NCI-H1694 treated with DMSO at 0.1 percent for 48 hours (cell line): ENCODE measurements around the gene FMO2.

Experiments
- DNase-seq: peaks from one replicate; lab custom pipeline; 2025; lab: John Stamatoyannopoulos, UW

The FMO2 gene

DNA sequence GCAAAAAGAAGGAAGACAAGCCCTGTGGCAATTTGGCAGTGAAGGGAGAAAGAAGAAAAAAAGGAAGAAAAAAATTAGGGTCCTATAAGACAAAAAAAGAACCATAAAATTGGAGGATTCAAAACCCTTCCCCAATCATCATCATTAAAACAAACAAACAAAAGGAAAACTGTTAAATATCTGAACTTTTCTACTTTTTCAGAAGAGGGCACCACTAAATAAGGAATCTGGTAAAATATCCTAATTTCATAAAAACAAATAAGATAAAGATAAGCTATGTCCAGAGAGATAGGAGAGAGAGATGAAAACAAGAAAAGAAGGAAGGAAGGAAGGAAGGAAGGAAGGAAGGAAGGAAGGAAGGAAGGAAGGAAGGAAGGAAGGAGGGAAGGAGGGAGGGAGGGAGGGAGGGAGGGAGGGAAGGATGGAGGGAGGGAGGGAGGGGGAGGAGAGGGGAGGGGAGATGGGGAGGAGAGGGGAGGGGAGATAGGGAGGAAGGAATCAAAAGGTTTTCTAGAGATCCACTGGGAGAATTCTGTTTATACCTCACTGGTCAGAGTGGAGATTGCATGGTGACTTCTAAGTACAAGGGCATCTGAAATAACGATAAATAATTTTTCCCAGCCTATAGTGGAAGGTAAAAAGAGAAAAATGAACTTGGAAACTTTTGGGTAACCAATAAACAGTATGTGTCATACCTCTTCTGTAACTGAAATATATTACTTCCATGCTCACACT, 10.4 kb upstream of the FMO2 start:
- no peak for DNase-seq

DNA sequence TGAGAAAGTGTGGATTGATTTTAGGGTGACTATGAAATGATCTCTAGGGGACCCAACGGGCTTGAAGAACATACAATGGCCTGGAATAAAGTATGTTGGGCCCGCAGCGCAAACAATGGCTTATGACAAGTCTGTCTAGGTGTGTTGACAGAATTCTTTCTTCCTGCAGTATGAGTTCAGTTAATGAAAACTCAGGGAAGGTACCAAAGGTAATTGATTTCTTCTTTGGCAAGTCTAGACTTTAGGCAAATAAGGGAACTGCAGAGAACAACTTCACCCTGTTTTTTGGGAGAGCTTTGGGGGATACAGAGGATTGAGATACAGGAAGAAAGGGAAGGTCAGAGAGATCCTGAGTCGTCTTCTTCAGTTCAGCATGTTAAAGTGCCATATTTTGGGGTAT, 7.8 kb upstream of the FMO2 start:
- no peak for DNase-seq

DNA sequence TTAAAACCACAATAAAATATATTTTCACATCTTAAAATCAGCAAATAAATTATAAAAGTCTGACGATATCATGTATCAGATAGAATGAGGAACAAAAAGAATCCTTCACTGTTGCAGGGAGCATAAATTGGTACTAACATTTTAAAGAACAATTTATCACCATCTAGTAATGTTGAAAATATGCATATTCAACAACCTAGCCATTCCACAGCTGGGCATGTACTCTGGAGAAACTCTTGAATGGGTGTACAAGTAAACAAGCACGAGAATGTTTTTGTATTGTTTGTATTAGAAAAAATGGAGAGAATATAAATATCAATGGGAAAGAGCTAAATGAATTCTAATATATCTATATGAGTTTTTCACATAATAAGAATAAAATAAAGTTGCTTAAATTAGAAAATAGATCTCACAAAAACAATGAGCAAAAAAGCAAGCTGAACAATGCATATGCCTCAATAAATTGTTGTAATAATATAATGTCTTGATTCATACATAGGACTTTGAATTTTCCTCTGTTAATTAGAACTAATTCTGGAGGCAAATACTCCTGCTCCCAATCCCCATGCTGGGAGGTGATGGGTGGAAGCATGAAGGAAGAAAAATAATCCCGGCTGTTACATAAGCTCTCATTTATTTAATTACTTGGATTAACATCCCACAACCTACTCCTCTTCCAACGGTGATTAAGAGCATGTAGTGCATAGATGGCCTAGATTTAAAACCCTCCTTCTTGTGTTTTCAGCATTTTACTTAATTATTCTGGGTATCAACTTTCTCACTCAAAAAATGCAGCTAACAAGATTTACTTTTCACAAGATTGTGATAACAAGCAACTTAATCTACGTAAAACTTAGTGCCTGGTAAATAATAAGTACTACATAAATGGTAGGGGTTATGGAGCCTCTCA, 5.5 kb upstream of the FMO2 start:
- DNase-seq = no peak

DNA sequence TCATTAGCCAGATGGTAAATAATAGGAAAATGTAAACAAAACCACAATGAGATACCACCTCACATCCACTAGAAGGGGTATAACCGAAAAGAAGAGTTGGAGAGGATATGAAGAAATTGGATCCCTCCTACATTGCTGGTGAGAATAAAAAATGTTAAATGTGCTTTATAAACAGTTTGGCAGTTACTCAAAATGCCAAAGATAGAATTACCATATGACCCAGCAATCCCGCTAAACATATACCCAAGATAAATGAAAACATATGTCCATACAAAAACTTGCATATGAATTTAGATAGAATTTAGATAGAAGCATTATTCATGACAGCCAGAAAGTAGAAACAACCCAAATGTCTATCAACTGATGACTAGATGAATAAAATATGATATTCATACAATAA, 4.4 kb upstream of the FMO2 start:
- DNase-seq = no peak

DNA sequence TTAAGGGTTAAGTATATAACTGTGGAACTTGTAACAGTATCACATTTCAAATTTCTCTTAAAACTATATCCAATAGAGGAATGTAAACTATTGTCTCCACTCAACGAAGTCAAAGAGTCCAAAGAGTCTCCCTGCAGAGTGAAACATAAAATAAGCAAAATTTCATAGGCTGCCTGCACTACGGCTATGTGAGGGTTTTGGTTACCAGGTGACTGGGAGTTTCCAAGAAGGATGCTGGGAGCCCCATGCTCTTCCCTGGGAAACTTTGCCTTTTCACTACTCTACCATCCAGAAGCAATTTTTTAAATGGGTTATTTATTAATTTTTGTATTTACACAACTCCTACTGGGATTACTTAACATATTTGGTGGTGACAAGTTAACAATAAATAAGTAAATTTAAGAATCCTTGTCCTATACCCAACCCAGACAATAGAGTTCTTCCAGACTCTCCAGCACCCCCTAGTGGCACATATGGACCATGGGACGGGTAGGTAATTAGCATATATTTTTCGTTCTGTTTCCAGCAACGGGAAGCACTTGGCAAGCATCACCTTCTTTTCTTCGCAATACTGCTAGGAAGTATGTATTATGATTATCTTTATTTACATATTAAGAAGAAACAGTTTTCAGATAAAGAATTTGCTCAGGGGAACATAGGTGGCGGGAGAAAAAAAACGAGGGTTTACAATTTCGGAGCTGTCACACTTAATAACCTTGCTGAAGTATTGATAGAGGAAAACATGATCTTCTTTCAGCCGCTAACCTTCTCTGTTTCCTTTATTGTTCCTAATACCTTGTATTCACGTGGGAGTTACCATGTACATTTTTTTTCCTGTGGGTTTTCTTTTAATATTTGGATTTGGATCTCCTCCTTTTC, 3.5 kb downstream of the FMO2 start:
- DNase-seq = peak; percentile 43

DNA sequence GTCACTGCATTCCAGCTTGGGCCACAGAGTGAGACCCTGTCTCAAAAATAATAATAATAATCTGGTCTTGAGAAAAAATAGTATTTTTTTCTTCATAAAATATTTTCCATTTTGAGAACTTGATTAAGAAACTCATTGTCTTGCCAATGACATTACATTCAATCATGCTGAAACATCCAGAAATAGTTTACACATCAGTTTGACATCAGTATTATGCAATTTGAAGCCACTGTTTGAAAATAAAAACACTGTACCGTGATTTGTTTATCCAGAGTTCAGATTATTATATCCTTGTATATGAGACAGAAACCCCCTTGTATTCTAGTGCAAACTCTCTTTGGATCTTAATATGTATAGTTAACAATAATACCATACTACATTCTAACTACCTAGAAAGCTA, 6.9 kb downstream of the FMO2 start:
- no peak for DNase-seq

DNA sequence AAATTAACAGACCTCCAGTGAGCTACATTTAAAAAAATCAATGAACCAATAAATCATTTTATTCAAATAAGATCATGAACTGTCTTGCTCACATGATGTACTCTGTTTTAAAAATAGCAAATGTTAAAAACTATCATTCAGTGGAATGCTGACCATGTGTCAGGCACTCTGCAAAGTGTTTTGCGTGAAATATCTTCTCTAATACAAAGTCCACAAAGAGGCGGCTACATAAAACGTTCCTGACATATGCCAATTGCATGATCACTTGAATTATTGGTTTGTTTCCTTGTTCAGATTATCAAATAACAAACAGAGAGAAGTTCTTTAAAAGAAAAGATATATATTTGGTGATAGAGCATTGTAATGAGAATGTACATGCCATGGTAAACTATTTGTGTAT, 10.7 kb downstream of the FMO2 start:
- no peak for DNase-seq

DNA sequence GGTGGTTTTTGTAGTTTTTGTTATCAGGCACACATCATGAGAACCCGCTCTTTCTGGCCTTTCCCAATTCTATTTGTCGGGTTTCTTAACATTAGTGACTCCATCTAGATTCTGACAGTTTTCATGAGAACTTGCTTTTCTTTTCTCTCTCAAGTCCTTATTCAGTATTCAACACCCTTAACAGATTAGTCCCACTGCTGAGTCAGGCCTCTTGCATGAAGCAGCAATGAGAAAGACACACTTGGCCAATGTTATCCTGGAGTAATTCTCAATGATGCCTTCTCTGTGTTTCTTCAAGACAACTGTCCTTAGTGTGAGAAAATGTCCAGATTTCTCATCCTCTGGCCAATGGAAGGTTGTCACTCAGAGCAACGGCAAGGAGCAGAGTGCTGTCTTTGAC, 11.3 kb downstream of the FMO2 start:
- no peak for DNase-seq

DNA sequence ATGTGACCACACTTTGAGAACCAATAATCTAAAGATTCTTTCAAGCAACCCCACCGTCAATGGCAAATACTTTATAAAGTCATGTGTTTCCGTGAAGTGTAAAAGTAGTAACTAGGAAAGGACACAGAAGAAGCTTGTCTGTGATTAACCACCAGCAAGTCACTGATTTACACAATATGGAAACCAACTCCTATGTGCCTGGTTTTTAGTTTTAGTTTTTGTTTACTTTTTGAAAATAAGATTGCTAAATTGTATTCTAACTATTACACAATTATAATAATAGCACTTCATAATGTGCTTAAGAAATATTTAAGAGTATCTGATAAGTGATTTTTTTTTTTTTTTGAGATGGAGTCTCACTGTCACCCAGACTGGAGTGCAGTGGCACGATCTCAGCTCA, 13.0 kb downstream of the FMO2 start:
- DNase-seq = no peak

DNA sequence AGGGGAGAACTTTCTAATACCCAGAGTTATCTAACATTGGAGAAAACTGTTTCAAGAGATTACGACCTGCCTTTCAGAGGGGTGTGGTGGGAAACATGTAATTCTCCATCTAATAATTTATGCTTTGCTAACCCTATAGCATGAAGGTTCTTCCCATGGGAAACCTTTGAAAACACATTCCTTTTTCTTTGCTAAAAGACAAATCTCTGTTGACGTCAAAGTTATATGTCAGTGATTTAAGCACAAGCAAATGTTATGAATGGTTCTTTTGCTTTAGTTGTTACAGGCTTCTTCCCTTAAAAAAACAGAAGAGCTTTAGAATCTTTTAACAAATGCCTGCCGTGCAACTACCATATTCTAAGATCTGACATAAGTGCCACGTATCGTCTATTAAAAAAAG, 19.2 kb downstream of the FMO2 start:
- no peak for DNase-seq

DNA sequence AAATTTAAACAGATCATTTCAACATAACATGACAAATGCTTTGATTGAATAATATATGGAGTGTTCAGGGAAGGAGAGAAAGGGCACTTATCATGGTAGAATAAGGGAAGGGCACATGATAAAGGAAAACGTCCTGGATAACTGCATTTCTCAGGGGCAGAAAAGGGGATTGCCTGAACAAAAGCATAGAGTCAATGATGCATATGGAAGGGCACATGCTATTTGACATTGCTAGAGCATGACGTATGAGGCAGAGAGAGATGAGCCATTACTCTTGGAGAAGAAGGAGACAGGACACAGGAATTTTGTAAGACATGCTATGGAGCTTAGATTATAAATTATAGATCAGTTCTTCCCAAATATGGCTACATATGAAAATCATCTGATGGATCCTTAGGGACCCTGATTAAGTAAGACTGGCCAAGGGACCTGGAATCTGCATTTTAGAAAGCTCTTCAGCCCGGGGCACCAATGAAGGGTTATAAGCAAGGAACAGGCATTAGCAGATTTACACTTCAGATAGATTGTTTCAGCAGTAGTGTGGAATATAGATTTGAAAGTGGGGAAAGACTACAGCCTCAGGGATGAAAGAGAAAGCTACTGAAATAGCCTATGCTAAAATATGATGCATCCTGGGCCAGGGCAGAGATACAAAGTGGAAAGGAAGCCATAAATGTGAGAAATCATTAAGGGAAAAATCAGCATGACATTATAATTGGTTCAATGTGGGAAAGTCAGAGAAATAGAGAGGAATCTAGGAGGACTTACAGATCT, 21.3 kb downstream of the FMO2 start:
- DNase-seq = no peak

DNA sequence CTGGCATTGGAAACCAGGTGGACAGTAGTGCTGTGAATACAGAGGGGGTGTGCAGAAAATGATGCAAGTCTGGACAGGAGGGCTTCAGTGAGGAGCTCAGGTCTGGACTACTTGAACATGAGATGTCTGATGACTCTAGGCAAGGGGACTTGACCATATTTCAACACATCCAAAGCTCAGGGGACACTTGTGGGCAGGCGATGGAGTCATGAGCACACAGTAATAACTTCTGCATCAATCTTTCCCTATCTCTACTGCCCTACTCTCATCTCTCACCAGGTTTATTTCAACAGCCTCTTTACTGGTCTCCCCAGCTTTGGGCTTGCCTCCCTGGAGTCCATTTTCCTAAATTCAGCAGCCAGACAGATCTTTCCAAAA, 21.9 kb downstream of the FMO2 start:
- DNase-seq = no peak

DNA sequence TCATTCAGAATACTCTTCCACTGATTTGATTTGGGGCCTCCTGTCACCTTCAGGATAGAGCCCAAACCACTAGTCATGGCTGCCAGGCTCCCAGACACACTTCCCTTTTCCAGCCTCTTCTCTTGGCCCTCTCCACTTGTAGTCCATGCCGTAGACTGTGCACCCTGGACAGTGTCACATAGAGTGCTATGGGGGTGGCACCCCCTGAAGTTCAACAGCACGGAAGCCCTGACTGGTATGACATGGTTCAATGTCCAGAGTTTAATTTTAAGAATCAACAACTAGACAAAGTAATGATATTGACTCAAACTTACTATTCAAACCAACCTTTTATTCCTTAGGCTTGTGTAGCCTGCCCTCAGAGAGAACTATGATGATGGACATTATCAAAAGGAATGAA, 22.3 kb downstream of the FMO2 start:
- no peak for DNase-seq

DNA sequence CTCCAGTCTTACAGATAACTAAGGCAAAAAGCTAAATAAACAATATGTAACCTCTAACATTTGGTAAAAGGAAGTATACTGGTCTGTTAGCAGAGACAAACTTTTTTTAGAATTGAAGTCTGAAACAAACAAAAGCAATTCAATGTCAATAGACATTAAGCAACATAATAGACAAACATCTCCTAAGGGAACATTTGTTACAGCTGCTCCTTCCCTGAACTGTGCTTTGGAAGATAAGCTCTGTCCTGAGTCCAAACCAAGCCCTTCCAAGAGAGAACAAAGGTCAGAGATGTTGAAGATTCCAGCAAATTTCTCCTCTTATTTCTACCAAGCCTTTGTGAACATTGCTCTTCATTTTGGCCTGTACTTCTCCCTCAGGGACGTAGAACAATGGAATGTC, 25.3 kb downstream of the FMO2 start:
- no peak for DNase-seq

DNA sequence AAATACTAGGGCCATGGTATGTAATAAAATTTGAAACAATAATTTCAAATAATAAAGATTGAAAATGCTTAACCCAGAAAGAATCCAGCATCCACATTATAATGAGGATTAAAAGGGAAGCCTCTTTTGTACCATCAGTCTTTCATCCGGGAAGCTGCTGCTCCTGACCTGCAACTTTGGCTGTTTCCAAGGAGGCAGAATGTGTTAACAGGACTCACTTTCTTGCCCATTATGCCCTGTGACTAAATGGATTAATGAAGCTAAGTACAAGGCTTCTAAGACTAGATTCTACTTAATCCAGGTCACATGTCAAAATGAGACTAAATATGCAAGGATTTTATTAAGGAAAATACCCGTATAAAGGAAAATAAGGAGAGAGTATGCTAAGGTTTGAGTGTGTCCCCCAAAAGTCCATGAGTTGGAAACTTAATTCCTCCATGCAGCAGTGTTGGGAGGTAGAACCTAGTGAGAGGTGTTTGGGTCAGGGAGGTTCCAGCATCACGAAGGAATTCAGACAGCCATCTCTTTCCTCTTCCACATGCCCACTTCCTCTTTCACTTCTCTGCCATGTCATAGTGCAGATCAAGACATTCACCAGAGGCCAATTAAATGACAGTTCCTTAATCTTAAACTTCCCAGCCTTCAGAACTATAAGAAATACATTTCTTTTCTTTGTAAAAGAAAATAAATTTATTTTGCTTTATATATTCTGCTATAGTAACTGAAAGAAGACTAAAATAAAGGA, 27.7 kb downstream of the FMO2 start:
- DNase-seq = no peak

DNA sequence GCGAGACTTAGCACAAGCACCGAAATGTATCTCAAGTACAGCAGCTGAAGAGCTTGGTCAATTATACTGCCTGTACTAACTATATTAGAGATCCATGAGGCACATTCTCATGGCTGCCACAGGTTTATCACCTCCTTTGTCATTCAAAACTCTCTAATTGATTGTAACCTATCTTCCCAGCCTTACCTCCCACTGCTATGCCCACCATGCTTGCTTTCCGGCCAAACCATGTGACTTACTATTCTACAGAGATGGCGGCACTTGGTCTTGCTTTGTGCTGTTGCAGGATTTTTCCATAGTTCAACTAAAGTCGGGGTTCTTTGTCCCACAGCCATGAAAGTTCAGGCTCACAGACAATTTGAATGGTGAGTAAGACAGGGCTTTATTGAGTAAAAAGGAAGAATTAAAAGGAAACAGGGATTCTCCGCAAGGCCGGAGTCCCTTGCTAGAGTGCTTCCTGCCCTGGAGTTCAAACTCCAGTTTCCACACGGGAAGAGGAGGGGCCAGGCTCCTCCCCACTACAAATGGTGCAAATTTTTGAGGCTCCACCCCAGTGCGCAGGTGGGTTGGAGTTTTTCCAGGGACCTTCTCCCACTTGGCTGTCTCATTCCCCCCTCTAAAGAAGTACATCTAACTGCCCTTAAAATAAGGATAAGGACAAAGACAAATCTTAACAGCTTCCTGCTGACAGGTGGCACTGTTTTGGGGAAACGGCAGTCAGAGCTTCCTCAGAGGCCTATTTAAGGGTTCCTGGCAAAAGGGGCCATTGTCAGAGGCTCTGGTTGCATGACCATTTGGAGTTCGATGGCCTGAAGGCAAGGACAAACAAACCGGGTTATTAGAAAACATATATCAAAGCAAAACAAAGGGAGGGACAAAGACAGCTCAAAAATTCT, 28.7 kb downstream of the FMO2 start:
- no peak for DNase-seq

DNA sequence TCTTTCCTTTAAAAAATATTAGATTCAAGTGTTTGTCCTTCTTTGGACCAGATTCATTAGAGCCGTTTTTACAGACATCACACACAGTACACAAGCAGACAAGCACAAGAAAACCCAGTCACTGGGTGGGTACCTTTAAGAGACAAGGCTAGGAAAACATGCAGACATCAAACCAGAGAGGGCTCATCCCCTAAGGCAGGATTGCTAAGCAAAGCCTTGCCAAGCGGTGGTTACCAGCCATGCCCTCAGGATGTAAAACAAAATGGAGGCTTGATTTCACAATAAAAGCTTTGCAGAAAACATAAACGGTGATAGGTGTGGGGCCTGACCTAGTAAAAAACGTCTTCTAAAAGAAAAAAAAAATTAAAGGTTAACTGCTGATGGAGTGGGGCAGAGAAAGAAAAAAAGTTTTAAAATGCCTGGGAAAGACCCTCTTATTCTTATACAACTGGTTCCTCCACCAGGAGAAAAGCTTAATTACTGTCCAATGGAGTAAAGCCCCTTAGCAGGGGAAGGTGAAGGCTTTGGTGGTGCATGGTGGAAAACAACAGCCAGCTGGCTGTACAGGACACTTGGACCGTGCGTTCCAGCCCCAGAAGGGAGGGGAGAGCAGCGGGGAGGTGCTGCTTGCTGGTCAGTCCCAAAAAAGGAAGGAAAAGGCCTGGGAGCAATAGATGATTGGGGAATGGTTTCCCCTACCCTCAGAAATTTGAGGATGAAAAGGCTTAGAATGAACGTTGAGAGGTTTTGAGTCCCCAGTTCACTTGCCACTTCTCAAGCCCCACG, 32.8 kb downstream of the FMO2 start:
- no peak for DNase-seq

DNA sequence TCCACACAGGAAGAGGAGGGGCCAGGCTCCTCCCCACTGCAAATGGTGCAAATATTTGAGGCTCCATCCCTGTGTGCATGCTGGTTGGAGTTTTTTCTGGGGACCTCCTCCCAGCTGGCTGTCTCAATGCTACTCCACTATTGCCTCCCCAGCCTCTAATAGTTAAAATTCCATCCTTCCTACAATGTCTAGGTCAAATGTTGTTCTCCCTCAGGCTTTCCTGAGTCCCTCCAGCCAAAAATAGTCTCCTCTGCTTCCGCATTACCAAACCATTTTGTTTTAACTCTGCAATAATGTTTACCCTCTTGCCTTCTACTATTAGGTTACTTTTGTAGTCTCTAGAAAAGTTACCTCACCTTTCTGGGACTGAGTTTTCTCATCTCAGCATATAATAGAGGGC, 33.6 kb downstream of the FMO2 start:
- DNase-seq = no peak
